AG09319 (cell line): ENCODE data around the gene ZFP1.

Experiments used
- DNase-seq: peaks from one replicate; pipeline ENCODE4 v3.0.0-alpha.2; 2010; ENCODE audit warnings: low read depth; ENCODE audit errors: extremely low read depth
- TF ChIP-seq, protein P1 (sequence below): IDR thresholded peaks from 2 replicates; pipeline ENCODE4 v1.5.1; 2011; ENCODE audit warnings: low read depth, mild to moderate bottlenecking, inconsistent platforms, low read length, moderate library complexity

Gene ZFP1

DNA sequence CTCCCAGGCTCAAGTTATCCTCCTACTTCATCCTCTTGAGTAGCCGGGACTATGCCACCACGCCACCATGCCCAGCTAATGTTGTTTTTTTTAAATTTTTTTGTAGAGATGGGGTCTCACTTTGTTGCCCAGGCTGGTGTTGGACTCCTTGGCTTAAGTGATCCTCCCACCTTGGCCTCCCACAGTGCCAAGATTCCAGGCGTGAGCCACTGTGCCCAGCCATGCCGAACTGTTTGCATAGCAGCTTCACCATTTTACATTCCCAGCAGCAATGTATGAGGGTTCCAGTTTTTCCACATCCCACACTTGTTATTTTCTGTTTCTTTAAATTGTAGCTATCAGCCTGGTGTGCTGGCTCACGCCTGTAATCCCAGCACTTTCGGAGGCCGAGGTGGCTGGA is 68.3 kb downstream of the ZFP1 start:
- DNase-seq, result no peak
- TF ChIP-seq, protein P1, sequence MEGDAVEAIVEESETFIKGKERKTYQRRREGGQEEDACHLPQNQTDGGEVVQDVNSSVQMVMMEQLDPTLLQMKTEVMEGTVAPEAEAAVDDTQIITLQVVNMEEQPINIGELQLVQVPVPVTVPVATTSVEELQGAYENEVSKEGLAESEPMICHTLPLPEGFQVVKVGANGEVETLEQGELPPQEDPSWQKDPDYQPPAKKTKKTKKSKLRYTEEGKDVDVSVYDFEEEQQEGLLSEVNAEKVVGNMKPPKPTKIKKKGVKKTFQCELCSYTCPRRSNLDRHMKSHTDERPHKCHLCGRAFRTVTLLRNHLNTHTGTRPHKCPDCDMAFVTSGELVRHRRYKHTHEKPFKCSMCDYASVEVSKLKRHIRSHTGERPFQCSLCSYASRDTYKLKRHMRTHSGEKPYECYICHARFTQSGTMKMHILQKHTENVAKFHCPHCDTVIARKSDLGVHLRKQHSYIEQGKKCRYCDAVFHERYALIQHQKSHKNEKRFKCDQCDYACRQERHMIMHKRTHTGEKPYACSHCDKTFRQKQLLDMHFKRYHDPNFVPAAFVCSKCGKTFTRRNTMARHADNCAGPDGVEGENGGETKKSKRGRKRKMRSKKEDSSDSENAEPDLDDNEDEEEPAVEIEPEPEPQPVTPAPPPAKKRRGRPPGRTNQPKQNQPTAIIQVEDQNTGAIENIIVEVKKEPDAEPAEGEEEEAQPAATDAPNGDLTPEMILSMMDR, result no peak

DNA sequence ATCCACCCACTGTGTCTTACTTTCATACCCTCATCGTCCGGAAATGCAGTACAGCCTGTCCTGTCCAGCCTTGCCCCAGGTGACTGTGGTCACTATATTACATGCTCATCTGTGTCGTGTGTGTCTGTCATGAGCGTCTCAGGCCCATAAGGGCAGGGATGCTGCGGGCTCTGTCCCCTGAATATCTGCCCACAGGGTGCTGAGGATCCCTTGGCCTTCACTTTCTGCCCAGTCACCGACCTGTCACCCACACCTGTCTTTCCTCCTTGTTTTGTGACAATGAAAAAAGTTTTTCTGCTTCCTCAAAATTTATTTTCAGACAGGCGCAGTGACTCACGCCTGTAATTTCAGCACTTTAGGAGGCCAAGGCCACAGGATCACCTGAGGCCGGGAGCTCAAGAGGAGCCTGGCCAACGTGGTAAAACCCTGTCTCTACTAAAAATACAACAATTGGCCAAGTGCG is 69.1 kb downstream of the ZFP1 start:
- TF ChIP-seq, protein P1, result no peak
- no peak for DNase-seq

DNA sequence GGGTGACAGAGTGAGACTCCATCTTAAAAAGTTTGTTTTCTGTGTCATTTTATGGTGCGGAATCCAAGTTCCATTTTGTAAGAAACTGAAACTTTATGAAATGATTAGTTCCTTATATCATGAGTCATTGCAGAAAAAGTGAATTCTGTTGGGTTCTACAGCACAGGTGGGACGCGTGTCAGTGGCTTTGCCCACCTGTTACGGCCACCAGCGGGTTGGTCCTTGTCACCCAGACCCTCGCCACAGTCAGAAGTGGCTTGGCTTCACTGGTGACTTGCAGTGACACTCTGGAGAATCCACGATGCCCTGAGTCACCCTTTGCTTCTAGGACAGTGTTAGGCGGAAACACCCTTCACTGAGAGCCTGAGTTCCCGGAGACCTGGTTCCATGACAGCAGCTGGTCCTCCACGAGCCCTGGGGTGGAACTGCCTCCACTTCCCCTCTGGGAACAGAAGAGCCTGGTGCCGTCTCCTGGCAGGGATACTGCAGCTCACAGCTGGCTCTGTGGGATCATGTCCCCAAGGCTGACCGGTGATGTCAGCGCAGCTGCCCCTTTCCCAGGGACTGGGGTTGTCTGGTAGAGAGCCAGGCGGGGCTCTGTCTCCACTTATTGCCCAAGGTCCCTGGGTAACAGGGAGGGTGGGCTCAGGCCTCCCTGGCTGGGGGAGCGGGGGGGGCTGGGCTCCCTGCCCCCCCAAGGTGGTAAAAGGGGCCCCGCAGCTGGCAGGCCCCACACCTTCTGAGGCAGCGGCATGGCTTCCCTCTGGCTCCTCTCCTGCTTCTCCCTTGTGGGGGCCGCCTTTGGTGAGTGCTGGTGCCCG is 70.1 kb downstream of the ZFP1 start, which contains the start of gene CTRB1:
TSS of gene CTRB1 (plus strand) at position 733 of the 821 bp plus-strand sequence. CDS start at position 753, 20 bp downstream.
- TF ChIP-seq, protein P1, result no peak
- DNase-seq, result no peak

DNA sequence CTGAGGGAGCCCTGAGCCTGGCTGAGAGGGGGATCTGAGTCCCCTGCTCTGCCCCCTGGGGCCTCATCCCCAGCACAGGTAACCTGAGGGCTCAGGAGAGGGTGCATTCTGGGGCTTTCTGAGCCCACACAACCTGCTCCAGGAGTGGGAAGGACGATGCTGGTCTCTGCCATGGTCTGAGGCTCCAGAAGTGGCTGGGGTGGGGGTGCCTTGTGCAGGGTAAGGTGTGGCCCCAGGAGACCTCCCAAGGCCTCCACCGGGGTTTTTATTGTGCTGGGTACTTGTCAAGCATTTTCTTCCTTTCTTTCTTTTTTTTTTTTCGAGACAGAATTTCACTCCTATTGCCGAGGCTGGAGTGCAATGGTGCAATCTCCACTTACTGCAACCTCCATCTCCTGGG is 70.8 kb downstream of the ZFP1 start:
- DNase-seq, result no peak
- TF ChIP-seq, protein P1, result no peak

DNA sequence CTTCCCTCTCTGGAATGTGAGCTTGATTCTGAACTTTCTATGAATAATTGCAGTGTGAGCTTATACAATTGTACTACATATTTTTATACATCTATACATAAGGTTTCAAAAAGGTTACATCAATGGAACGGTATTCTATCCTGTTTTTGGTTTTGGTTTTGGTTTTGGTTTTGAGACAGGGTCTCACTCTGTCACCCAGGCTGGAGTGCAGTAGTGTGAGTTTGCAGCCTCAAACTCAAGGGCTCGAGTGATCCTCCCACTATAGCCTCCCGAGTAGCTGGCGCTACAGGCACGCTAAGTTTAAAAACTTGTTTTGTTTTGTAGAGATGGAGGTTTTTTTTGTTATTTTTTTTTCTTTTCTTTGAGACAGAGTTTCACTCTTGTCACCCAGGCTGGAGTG is 71.5 kb downstream of the ZFP1 start:
- no peak for DNase-seq
- TF ChIP-seq, protein P1, result no peak
